GM23248 (cell line): ENCODE measurements around the gene POU2AF3. TPM values are rescaled to one million over a fixed set of nuclear protein-coding genes. Genes with fewer than 3 reads are reported as not detected.
"Not testable (repeated sequence)": the region's sequence is repeated elsewhere in the genome, so short reads cannot be mapped to it uniquely, and the experiment has no call there.

Source experiments
- DNase-seq: peaks from one replicate; pipeline ENCODE4 v3.0.0-alpha.2; 2015
- H2AFZ ChIP-seq: fragments of 200-600 bp; sonication (generic); 2 replicates; pipeline ENCODE4 v1.6.1; 2016; ENCODE audit warnings: antibody characterized with exemption
- H3F3A ChIP-seq: fragments of 200-600 bp; sonication (generic); 2 replicates; pipeline ENCODE4 v1.6.1; 2016; ENCODE audit warnings: mild to moderate bottlenecking, antibody characterized with exemption, mixed run types; ENCODE audit not compliant: insufficient read depth
- H3K27ac ChIP-seq: fragments of 200-600 bp; sonication (generic); 2 replicates; pipeline ENCODE4 v1.5.1; 2016; ENCODE audit warnings: mild to moderate bottlenecking
- H3K27me3 ChIP-seq: fragments of 200-600 bp; sonication (generic); replicated peaks from 2 replicates; pipeline ENCODE4 v1.6.1; 2016; ENCODE audit warnings: mild to moderate bottlenecking; ENCODE audit not compliant: insufficient read depth
- H3K36me3 ChIP-seq: fragments of 200-600 bp; sonication (generic); 2 replicates; pipeline ENCODE4 v1.6.1; 2016; ENCODE audit warnings: low read depth, mild to moderate bottlenecking
- H3K4me1 ChIP-seq: fragments of 200-600 bp; sonication (generic); 2 replicates; pipeline ENCODE4 v1.6.1; 2016; ENCODE audit warnings: mild to moderate bottlenecking; ENCODE audit not compliant: insufficient read depth
- H3K4me2 ChIP-seq: fragments of 200-600 bp; sonication (generic); one replicate; pipeline ENCODE4 v1.6.1; 2016; ENCODE audit warnings: mild to moderate bottlenecking; ENCODE audit not compliant: unreplicated experiment
- H3K4me3 ChIP-seq: fragments of 200-600 bp; sonication (generic); 2 replicates; pipeline ENCODE4 v1.5.1; 2016; ENCODE audit warnings: mild to moderate bottlenecking
- H3K79me2 ChIP-seq: fragments of 200-600 bp; sonication (generic); 2 replicates; pipeline ENCODE4 v1.6.1; 2016; ENCODE audit warnings: mild to moderate bottlenecking; ENCODE audit not compliant: insufficient read depth
- H3K9ac ChIP-seq: fragments of 200-600 bp; sonication (generic); 2 replicates; pipeline ENCODE4 v1.6.1; 2016; ENCODE audit warnings: mild to moderate bottlenecking
- H3K9me2 ChIP-seq: fragments of 200-600 bp; sonication (generic); 2 replicates; pipeline ENCODE4 v1.6.1; 2016; ENCODE audit warnings: mixed run types, mild to moderate bottlenecking, moderate library complexity; ENCODE audit not compliant: insufficient read depth
- H3K9me3 ChIP-seq: fragments of 200-600 bp; sonication (generic); one replicate; pipeline ENCODE4 v1.6.1; 2017; ENCODE audit warnings: low read depth
- H4K20me1 ChIP-seq: fragments of 200-600 bp; sonication (generic); 2 replicates; pipeline ENCODE4 v1.6.0; 2016; ENCODE audit not compliant: insufficient read depth
- EZH2 ChIP-seq: fragments of 200-600 bp; sonication (generic); IDR thresholded peaks from 2 replicates; pipeline ENCODE4 v1.6.1; 2018; ENCODE audit warnings: antibody characterized with exemption, mild to moderate bottlenecking; ENCODE audit not compliant: insufficient read depth, poor library complexity, severe bottlenecking
- EZH2phosphoT487 ChIP-seq: fragments of 200-600 bp; sonication (generic); IDR thresholded peaks from 2 replicates; pipeline ENCODE4 v1.6.1; 2018; ENCODE audit warnings: antibody characterized with exemption, moderate library complexity, mild to moderate bottlenecking, low read depth; ENCODE audit not compliant: insufficient read depth
- WGBS, 2 experiments: methylation state at CpG; one replicate each; pipeline ENCODE4 v1.1.6; 2015 to 2017; ENCODE audit warnings: low lambda C conversion rate in 2 of 2, low coverage in 1 of 2; ENCODE audit errors: missing lambda C conversion rate in 2 of 2; 5-methylcytosine and 5-hydroxymethylcytosine counted together
- in situ Hi-C: fragments of 300-500 bp; cut with MboI; formaldehyde crosslinking; loops from 2 replicates; pipeline ENCODE4 v1.15.0; 2020
- polyA plus RNA-seq: library from polyadenylated mRNA; unstranded; fragments of >200 nt; fragmentation: Nextera tagmentation; extraction: Ambion mirVana; gene quantifications from 2 replicates; pipeline ENCODE4 v1.2.1, GENCODE V29; 2016
- total RNA-seq: library from RNA; depleted of rRNA; stranded (reverse); fragments of >200 nt; shearing (Covaris generic); gene quantifications from 2 replicates; pipeline ENCODE4 v1.2.3, GENCODE V29; 2014

The POU2AF3 gene
- total and polyA plus RNA-seq, 2 experiments from 2014 or later, result not detected

DNA sequence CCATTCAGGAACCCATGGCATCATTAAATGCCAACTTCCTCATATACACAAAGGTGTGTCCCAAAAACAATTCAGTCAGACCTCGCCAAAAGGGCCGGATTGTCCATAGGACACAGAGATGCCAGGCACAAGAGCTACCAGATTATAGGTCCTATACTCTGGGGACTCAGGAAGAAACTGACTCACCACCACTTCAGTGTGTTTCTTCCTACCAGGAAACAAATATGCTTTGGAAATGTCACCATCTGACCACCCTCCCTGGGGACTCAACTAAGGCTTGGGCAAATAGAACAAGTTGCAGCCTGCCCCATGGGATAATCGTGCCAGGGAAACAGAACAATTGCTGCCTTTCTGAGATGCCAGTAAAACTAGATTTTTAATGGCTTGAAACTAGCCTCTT lies 11.7 kb downstream of the POU2AF3 start:
- H3K9me3 ChIP-seq, result no peaks in the 10 kb centered on the region
- no peak for DNase-seq
- no peaks in the 10 kb centered on the region for H4K20me1 ChIP-seq
- no peaks in the 10 kb centered on the region for H3F3A ChIP-seq
- H3K9me2 ChIP-seq, result no peaks in the 10 kb centered on the region
- H3K4me2 ChIP-seq, result no peak overlapping the region
- no peak overlapping the region for H3K27ac ChIP-seq
- H3K79me2 ChIP-seq, result no peaks in the 10 kb centered on the region
- no peak for TF ChIP-seq EZH2
- no peak for TF ChIP-seq EZH2phosphoT487
- peaks cover 59% of the 10 kb centered on the region for H3K27me3 ChIP-seq
- 62 to 67% methylated on average over 3 of the region's 3 CpGs for WGBS, 2 experiments
- H3K4me1 ChIP-seq, result no peaks in the 10 kb centered on the region
- in situ Hi-C loops, result no loop called here
- no peak overlapping the region for H3K9ac ChIP-seq
- H2AFZ ChIP-seq, result no peak overlapping the region
- no peaks in the 10 kb centered on the region for H3K36me3 ChIP-seq
- no peak overlapping the region for H3K4me3 ChIP-seq

DNA sequence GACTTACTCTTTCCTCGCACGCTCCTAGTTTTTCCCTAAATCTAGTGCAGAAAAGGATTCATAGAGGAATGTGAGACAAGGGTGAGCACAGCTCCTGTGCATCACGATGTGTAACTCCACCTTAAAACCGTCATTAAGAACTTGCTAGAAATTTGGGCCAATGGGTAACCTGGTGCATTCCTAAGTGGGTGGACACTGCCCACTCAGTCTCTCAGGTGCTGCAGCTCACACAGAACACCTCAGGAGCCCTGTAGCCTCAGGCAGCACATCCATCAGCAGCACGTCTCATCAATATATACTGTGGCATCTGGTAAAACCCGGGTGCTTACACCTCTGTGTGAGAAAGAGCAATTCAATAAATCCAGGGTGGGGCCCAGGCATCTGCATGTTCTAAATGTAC lies 12.4 kb downstream of the POU2AF3 start:
- Histone ChIP-seq H3K79me2 (no peaks in the 10 kb centered on the region), H3F3A (no peaks in the 10 kb centered on the region), H3K4me2 (no peak overlapping the region), H3K27me3 (peaks cover 53% of the 10 kb centered on the region), H3K36me3 (no peaks in the 10 kb centered on the region), H3K4me1 (no peaks in the 10 kb centered on the region), H3K9me2 (no peaks in the 10 kb centered on the region), H4K20me1 (no peaks in the 10 kb centered on the region), H3K27ac (no peak overlapping the region), H2AFZ (no peak overlapping the region), H3K9me3 (no peaks in the 10 kb centered on the region), H3K9ac (no peak overlapping the region), H3K4me3 (no peak overlapping the region)
- in situ Hi-C loops, result no loop called here
- DNase-seq, result no peak
- TF ChIP-seq EZH2 (no peak), EZH2phosphoT487 (no peak)
- WGBS, 2 experiments, result 67 to 81% methylated on average over 6 of the region's 6 CpGs

GRCh38 chr11:111312076-111312475 lies 13.7 kb downstream of the POU2AF3 start:
- WGBS, 2 experiments, result 16 to 29% methylated on average over 1 of the region's 1 CpG
- no peak for DNase-seq
- H3K4me2 ChIP-seq, result no peak overlapping the region
- H3K27me3 ChIP-seq, result peaks cover 39% of the 10 kb centered on the region
- no peaks in the 10 kb centered on the region for H3F3A ChIP-seq
- H3K4me1 ChIP-seq, result no peaks in the 10 kb centered on the region
- H3K36me3 ChIP-seq, result no peaks in the 10 kb centered on the region
- in situ Hi-C loops, result no loop called here
- no peaks in the 10 kb centered on the region for H3K79me2 ChIP-seq
- H3K9me3 ChIP-seq, result no peaks in the 10 kb centered on the region
- no peak overlapping the region for H2AFZ ChIP-seq
- H4K20me1 ChIP-seq, result no peaks in the 10 kb centered on the region
- H3K9me2 ChIP-seq, result no peaks in the 10 kb centered on the region
- H3K27ac ChIP-seq, result no peak overlapping the region
- no peak overlapping the region for H3K9ac ChIP-seq
- H3K4me3 ChIP-seq, result no peak overlapping the region
- TF ChIP-seq EZH2 (no peak), EZH2phosphoT487 (no peak)

- Histone ChIP-seq H3F3A (0 out of 2 replicates have a peak, but pooled peaks cover 3% of the 10 kb centered on the region), H3K27me3 (peaks cover 10% of the 10 kb centered on the region), H3K9me3 (no peaks in the 10 kb centered on the region), H3K79me2 (no peaks in the 10 kb centered on the region), H4K20me1 (no peaks in the 10 kb centered on the region), H3K36me3 (no peaks in the 10 kb centered on the region), H3K27ac (no peak overlapping the region), H3K9me2 (no peaks in the 10 kb centered on the region), H3K9ac (no peak overlapping the region), H3K4me2 (no peak overlapping the region), H2AFZ (no peak overlapping the region), H3K4me3 (no peak overlapping the region), H3K4me1 (peaks cover 3% of the 10 kb centered on the region; the same call in 1 of the 2 replicates)
- DNase-seq, result no peak
- TF ChIP-seq EZH2 (no peak), EZH2phosphoT487 (no peak)
- WGBS, 2 experiments, result 57 to 58% methylated on average over 6 of the region's 6 CpGs
- in situ Hi-C loops, result no loop called here
Observed at GRCh38 chr11:111319296-111319695, 20.9 kb downstream of the POU2AF3 start.

GRCh38 chr11:111320199-111320598 lies 21.9 kb downstream of the POU2AF3 start:
- H3K9me3 ChIP-seq, H3F3A ChIP-seq, H4K20me1 ChIP-seq, H3K4me1 ChIP-seq, H3K9ac ChIP-seq, H2AFZ ChIP-seq, H3K36me3 ChIP-seq, H3K4me2 ChIP-seq, H3K27ac ChIP-seq, DNase-seq, in situ Hi-C loops, H3K9me2 ChIP-seq, H3K27me3 ChIP-seq, H3K4me3 ChIP-seq, H3K79me2 ChIP-seq: not testable (repeated sequence)
- WGBS, 2 experiments, result 62 to 65% methylated on average over 6 of the region's 6 CpGs
